GM18861 (cell line): Measurements from ENCODE around the gene BDH1.

Source experiments
- ATAC-seq: cut with Tn5 transposase; IDR thresholded peaks from one replicate; pipeline ENCODE4 v1.9.1; 2021; ENCODE audit not compliant: unreplicated experiment

The BDH1 gene

GRCh38 chr3:197550489-197550888 is 5.3 kb downstream of the BDH1 start:
- ATAC-seq, result no peak

- ATAC-seq, result no peak
These were observed 6.4 kb downstream of the BDH1 start for GRCh38 chr3:197549261-197549885.

DNA sequence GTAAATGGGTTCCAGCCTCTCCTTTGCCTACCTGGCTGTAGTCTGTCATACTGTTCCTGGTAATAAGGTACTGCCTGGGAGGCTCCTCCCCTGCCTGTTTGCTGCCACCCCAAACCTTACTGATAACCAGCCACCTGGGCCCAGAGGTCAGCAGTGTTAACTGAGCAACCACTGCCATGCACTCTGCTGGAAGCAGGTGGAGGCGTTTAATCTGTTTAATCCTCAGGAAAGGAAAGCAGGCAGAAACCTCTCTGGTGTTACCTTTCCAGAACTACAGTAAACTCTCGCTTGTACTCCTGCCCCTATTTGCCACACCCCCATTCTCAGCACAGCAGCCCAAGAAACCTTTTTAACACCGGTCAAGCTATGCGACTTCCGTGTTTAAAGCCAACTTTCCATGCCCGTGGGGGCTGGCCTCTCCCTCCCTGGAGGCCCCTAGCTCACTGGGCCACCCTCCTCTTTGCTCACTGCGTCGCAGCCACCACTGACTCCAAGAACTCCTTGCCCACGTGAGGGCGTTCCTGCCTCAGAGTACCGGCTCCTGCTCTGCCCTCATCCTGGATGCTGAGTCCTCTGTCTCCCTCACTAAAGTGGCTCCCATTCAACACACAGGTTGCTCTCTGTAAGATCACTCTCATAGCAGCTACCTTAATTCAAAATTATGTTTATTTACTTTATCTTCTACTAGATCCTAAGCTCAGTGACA is 8.3 kb downstream of the BDH1 start:
- ATAC-seq, result no peak

GRCh38 chr3:197546307-197547085 is 9.3 kb downstream of the BDH1 start:
- no peak for ATAC-seq

DNA sequence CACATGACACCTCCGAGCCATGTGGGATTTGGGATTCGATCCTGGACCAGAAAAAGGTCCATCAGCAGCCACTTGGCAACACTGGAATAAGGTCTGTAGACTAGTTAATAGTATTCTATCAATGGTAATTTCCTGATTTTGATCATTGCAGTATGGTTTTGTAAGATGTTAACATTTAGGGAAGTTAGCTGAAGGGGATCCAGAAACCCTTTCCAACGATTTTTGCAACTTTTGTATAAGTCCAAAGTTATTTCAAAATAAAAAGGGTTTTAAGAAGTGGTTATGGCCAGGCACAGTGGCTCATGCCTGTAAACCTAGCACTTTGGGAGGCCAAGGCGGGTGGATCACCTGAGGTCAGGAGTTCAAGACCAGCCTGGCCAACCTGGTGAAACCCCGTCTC is 10.2 kb downstream of the BDH1 start:
- no peak for ATAC-seq

DNA sequence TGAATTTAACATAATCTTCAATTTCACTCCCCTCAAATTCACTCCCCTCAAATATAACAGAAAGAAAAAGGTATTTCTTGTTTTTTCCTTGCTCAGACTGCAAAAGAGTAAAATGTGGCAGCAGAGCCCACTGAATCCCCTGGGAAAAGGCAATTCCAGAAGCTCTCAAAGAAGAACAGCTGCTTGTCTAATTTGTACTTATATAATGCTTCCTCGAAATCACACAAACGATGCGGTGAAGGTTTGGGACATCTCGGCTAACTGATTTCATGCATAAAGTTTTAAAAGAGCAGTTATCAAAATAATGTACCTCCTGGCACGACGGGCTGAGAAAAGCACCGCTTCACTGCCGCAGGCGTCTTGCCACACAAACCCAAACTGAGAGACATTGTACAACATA is 10.7 kb downstream of the BDH1 start:
- no peak for ATAC-seq

GRCh38 chr3:197542741-197543454 is 12.9 kb downstream of the BDH1 start:
- no peak for ATAC-seq

DNA sequence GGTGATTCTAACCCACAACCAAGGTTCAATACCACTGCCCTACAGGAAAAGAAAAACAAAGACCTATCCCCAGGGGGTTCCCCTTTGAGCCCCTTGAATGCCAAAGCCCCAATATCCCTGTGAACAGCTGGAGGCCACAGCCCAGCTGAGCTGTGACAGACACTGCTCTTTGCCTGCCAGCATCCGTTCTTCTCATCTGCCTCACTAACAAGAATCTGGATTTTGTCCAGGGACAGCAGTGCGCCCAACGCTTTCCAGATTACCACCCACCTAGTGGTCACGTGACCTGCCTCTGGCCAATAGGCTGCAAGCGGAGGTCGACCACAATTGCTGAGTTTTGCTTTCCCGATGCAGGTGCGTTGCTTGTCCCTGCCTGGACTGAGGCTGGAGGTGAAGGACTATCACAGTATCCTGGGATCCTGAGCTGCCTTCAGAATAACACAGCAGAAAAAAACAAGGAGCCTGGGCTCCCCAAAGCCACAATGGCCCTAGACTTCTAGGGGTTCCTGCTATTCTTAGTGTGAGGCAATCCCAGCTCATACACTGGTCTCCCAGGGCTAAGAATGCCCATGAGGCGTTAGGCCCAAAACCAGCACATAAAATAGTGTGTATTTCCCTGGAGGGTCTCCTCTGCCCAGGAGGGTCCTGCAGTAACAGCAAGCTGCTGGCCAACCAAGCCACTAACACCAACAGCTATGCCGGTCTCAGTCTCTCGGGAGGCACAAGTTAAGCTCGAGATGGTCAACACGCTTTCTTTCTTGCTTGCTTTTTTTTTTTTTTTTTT is 13.8 kb downstream of the BDH1 start:
- ATAC-seq, result no peak

- ATAC-seq, result no peak
These were observed 14.8 kb downstream of the BDH1 start for GRCh38 chr3:197540961-197541377.

GRCh38 chr3:197539651-197540051 is 16.1 kb downstream of the BDH1 start:
- ATAC-seq, result no peak

DNA sequence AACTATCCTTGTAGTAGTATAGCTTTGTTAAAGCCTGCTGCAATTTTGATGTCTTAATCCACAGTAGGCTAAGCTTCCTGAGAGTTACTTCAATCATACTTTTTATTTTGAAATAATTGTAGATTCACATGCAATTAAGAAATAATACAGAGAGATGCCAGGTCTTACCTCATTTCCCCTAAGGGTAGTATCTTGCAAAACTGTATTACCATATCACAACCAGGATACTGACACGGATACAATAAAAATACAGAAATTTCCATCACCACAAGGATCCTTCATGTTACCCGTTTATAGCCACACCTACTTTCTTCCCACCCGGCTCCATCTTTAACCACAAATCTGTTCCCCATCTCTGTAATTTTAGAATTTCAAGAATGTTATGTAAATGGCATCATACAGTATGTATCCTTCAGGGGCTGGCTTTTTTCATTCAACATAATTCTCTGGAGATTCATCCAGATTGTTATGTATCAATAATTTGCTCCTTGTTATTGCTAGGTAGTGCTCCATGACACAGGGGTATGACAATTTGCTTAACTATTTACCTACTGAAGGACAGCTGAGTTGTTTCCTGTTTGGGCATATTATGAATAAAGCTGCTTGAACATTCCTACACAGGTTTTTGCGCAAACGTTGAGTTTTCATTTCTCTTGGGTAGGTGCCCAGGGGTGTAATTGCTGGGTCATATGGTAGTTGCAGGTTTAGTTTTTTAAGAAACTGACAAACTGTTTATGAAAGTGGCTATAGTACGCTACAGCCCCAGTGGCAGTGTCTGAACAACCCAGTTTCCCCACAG is 21.6 kb downstream of the BDH1 start:
- ATAC-seq, result no peak

GRCh38 chr3:197533396-197533795 is 22.4 kb downstream of the BDH1 start:
- ATAC-seq, result no peak

GRCh38 chr3:197532388-197532787 is 23.4 kb downstream of the BDH1 start:
- no peak for ATAC-seq

GRCh38 chr3:197528190-197528589 is 27.6 kb downstream of the BDH1 start:
- ATAC-seq, result no peak

DNA sequence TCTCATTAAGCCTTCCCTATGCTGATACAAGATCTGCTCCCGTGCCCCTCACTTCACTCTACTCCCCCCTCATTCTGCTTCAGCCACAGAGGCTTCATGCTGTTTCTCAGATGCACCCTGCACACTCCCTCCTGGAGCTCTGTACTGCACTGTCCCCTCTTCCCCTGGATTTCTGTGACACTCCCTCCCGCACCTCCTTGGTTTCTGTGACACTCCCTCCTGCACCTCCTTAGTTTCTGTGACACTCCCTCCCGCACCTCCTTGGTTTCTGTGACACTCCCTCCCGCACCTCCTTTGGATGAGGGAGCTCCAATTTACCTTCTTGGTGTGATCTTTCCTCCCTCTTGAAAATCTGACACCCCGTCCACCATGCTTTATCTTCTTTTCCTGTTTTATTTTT is 28.2 kb downstream of the BDH1 start:
- ATAC-seq, result no peak

GRCh38 chr3:197525706-197526105 is 30.1 kb downstream of the BDH1 start:
- no peak for ATAC-seq

DNA sequence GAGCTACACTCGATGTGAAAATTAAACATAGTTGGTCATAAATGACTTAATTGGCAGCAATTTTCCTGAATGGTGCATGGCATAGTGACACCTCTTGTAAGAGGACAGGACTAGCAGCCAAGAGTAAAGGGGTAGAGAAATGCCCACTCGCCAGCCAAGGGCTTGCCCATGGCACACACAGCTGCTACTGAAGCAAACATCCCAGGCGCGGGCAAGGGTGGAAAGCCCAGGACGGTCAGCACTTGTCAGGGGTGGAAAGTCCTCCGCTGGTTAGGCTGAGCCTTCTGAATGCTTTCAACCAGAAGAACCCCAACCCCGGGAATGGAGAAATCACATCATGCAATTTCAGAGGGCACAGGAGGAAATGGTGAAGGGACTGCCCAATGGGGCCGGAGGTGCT is 31.6 kb downstream of the BDH1 start:
- no peak for ATAC-seq

GRCh38 chr3:197523526-197523925 is 32.2 kb downstream of the BDH1 start:
- no peak for ATAC-seq

DNA sequence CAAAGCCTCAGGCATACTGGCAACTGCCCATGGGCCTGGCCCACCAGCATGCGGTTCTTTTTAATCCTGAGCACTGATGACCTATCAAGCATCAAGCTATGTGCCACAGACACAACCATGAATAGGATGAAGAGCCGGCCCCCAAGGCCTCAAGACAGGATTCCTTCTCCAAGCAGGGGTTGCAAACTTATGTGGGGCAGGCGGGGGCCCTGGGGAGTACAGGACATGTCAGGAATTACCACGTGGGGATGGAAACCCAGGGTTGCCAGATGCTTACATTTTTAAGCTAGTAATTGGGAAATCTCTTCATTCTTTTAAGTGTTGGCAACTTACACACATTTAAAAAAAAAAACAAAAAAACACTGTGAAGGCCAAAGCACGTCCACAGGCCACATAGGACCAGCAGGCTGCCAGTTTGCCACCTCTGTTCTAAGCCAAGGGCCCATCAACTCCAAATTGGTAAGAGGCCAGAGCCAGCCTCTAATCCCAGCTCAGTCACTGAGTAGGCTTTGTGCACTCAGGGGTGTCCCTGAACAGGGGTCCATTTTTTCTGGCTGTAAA is 32.8 kb downstream of the BDH1 start:
- no peak for ATAC-seq
